Prostate gland (tissue), 2 donors: ENCODE data around the gene RNU1-2. TPM values are rescaled to one million over a fixed set of nuclear protein-coding genes. Genes with fewer than 3 reads are reported as not detected.
"Not testable (repeated sequence)": the region's sequence is repeated elsewhere in the genome, so short reads cannot be mapped to it uniquely, and the experiment has no call there.

Experiments used
- DNase-seq: peaks from one replicate; pipeline ENCODE4 v3.0.0-alpha.2; 2019; ENCODE audit warnings: low spot score
- H3K27ac ChIP-seq, 2 donors: fragments of 200-600 bp; sonication (generic); 2 replicates each; pipeline ENCODE4 v1.5.1; 2017 to 2019
- H3K27me3 ChIP-seq: fragments of 200-600 bp; sonication (generic); replicated peaks from 2 replicates; pipeline ENCODE4 v1.5.1; 2019; ENCODE audit not compliant: insufficient read depth
- H3K36me3 ChIP-seq, 2 donors: fragments of 200-600 bp; sonication (generic); 1 replicate in 1 of 2; 2 replicates in 1 of 2; pipeline versions ENCODE4 v1.5.1 to v1.8.1; 2017 to 2019
- H3K4me1 ChIP-seq: fragments of 200-600 bp; sonication (generic); replicated peaks from 2 replicates; pipeline ENCODE4 v1.5.1; 2019
- H3K4me3 ChIP-seq, 2 donors: fragments of 200-600 bp; sonication (generic); 2 replicates each; pipeline ENCODE4 v1.5.1; 2017 to 2019
- H3K9me3 ChIP-seq: fragments of 200-600 bp; sonication (generic); 2 replicates; pipeline ENCODE4 v1.5.1; 2017
- WGBS: methylation state at CpG from one replicate; pipeline ENCODE4 v1.1.5; 2018; 5-methylcytosine and 5-hydroxymethylcytosine counted together
- intact Hi-C: fragments of 100-400 bp; cut with DNase I; formaldehyde crosslinking; loops from one replicate; pipeline ENCODE4 v1.14.2; 2022
- total RNA-seq, 2 donors: library from RNA; depleted of rRNA; stranded (reverse); fragments of >200 nt; gene quantifications; one replicate each; pipeline ENCODE4 v1.1.0, GENCODE V29; 2016

RNU1-2 gene
- total RNA-seq = under 1 TPM; under 0.01 TPM

DNA sequence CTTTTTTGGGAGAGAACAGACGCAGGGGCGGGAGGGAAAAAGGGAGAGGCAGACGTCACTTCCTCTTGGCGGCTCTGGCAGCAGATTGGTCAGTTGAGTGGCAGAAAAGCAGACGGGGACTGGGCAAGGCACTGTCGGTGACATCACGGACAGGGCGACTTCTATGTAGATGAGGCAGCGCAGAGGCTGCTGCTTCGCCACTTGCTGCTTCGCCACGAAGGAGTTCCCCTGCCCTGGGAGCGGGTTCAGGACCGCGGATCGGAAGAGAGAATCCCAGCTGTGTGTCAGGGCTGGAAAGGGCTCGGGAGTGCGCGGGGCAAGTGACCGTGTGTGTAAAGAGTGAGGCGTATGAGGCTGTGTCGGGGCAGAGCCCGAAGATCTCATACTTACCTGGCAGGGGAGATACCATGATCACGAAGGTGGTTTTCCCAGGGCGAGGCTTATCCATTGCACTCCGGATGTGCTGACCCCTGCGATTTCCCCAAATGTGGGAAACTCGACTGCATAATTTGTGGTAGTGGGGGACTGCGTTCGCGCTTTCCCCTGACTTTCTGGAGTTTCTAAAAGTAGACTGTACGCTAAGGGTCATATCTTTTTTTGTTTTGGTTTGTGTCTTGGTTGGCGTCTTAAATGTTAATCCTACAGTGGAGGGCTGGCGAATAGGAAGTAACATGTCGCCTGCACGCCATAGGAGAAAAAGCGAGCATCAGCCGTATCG is at the start of gene RNU1-2:
Gene RNU1-2 (plus strand): TSS at position 383 of the 718 bp plus-strand sequence.
- DNase-seq = peak; percentile 87
- H3K4me3 ChIP-seq = peak within 1 kb of the TSS; percentile 3 to 17
- WGBS = 1% methylated on average over 25 of the region's 39 CpGs

DNA sequence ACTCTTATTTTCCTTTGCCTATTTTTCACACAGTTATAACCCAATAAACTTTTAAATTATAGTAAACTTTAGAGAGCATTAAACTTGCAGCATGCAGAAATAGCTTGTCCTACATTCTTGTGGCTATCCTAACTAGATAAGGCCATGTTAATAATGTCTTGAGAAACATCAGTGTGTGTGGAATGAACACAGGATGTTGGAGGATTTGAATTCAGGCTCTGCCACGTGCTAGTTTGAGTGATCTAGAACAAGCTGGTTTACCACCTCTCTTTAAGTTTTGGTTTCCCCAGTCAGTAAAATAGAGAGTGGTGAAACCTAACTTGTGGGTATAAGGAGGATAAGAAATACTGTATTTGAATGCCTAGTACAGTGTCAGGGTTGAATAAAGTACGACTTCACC is 39.6 kb upstream of the RNU1-2 start:
- H3K27me3 ChIP-seq, intact Hi-C loops, H3K4me1 ChIP-seq, H3K4me3 ChIP-seq, H3K36me3 ChIP-seq, H3K27ac ChIP-seq, H3K9me3 ChIP-seq, DNase-seq: not testable (repeated sequence)
- 83% methylated on average over 1 of the region's 2 CpGs for WGBS

More for the DNA sequence above, at the start of gene RNU1-2:
- H3K27ac ChIP-seq = peak within 1 kb of the TSS; percentile 82 to 91
- intact Hi-C loops, H3K36me3 ChIP-seq, H3K27me3 ChIP-seq, H3K4me1 ChIP-seq, H3K9me3 ChIP-seq: not testable (repeated sequence)

DNA sequence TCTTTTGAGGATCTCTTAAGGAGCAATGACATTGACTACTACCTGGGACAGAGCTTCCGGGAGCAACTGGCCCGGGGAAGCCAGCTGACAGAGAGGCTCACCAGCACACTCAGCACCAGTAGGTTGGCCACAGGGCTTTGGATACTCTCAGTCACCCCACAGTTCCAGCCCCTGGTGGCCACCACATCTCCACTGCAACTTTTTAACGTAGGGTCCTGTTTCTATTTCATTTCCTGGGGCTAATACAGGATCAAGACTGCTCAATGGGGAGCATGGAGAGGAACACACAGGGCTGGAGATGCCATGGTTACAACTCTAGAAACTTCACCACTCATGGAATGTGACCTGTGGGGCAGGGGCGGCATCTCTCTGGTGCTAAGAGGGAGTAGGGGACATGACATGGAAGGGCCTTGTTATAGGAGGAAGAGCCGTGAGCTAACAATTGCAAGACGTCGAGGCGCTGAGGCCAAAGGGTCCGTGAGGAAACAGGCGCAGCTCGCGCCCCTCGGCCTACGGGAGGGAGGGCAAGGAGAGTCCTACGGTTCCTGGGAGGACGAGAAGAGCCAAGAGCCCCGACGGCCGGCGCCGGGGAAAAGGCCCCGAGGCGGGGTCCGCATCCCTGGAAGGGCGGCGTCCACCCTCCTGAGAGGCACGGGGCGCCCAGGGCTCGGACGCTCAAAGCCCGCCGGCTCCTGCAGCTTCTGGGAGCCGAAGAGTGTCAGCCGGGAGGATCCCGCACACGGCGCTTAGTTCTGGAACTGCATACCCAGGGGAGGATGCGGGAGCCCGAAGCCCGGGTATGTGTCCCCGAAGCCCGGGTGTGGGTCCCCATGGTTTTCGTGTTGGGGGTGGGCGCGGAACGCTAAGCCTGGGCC is 36.4 kb upstream of the RNU1-2 start:
- H3K9me3 ChIP-seq, H3K27ac ChIP-seq, H3K36me3 ChIP-seq, H3K4me1 ChIP-seq, H3K27me3 ChIP-seq, DNase-seq, intact Hi-C loops, H3K4me3 ChIP-seq: not testable (repeated sequence)
- WGBS = 32% methylated on average over 29 of the region's 46 CpGs

- H3K27me3 ChIP-seq, DNase-seq, H3K4me3 ChIP-seq, H3K36me3 ChIP-seq, H3K27ac ChIP-seq, intact Hi-C loops, H3K4me1 ChIP-seq, H3K9me3 ChIP-seq: not testable (repeated sequence)
- 81% methylated on average over 9 of the region's 9 CpGs for WGBS
Observed at GRCh38 chr1:16860048-16860447, 35.7 kb upstream of the RNU1-2 start.

- intact Hi-C loops, H3K36me3 ChIP-seq, DNase-seq, H3K4me3 ChIP-seq, H3K4me1 ChIP-seq, H3K27ac ChIP-seq, H3K27me3 ChIP-seq, H3K9me3 ChIP-seq: not testable (repeated sequence)
- WGBS = 38% methylated on average over 11 of the region's 16 CpGs
Observed at GRCh38 chr1:16861832-16862245, 33.9 kb upstream of the RNU1-2 start.

- H3K27ac ChIP-seq, intact Hi-C loops, H3K4me3 ChIP-seq, H3K36me3 ChIP-seq, DNase-seq, H3K27me3 ChIP-seq, H3K9me3 ChIP-seq, H3K4me1 ChIP-seq: not testable (repeated sequence)
- WGBS = 95% methylated on average over 25 of the region's 25 CpGs
Observed at GRCh38 chr1:16862415-16862814, 33.4 kb upstream of the RNU1-2 start.

DNA sequence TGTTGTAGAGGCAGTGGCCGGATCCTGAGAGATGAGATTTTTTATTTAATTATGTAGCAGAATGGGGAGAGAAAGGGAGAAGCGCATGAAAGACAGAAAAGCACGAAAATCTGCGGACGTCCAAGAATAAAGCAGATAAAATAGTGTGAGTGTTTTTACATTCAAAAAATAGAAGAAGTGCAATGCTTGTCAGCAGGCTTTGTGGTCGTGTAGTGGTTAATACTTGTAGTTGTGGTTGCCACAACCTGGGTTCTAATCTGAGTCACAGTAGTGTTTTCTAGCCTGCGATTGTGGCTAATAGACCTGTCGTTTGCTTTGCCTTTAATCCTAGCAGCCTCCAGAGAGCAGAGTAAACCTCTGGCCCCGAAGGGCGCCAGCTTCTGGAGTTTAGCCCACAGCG is 32.8 kb upstream of the RNU1-2 start:
- intact Hi-C loops, H3K36me3 ChIP-seq, H3K27ac ChIP-seq, H3K27me3 ChIP-seq, H3K4me1 ChIP-seq, H3K9me3 ChIP-seq, H3K4me3 ChIP-seq, DNase-seq: not testable (repeated sequence)
- WGBS = 84% methylated on average over 6 of the region's 11 CpGs

DNA sequence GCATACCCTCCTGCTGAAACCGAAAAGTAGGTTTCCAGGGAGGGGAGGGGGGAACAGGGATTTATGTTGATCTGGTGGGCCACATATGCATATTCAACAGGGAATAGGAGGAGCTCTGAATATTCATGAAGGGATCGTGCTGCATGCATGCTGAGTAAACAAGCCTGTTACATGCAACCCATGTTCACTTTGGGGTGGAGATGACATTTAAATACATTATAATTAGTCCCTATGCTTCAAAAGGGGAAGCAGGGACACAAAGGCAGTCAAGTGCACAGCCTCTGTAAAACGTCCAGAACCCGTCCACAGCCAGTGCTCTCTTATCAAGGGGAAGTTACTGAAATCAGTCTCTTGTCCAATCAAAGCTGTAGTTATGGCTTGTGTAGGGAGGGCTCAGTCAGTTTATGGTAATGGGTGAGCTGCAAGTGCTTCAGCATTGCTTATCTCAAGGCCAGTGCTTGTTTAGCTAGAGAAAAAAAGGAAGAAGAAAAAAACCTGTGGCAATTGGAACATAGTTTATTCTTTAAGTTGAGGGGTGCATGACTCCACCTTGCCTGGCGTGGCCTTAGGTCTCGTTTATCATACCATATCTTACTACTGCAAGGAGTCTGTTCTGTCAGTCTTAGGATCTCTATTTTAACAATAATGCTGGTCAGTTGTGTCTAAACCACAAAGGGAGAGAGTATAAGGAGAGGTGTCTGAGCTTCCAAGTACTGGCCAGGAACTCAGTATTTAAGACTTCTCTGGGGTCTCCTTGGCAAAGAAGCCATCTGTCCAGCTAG is 28.7 kb upstream of the RNU1-2 start:
- intact Hi-C loops, H3K9me3 ChIP-seq, H3K36me3 ChIP-seq, DNase-seq, H3K4me1 ChIP-seq, H3K4me3 ChIP-seq, H3K27me3 ChIP-seq, H3K27ac ChIP-seq: not testable (repeated sequence)
- 45% methylated on average over 4 of the region's 6 CpGs for WGBS

DNA sequence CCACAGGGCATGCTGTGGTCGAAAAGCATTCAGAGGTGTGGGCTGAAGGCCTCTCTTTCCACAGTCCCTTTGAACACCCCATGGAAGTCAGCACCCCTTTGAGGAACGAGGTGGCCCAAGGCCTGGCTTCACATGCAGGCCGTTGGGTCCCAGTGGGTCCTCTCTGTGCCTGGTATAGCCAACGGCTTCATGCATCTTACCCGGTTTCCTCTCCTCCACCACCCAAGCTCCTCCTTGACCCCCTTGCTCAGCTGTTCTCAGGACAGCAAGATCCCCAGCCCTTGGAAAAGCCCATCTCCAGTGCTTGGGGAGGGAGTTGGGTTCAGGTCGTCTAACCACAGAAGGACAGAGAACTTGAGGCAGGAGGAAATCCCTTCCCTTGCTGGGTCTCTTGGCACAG is 27.0 kb upstream of the RNU1-2 start:
- H3K4me1 ChIP-seq, H3K4me3 ChIP-seq, H3K9me3 ChIP-seq, DNase-seq, H3K27ac ChIP-seq, intact Hi-C loops, H3K27me3 ChIP-seq, H3K36me3 ChIP-seq: not testable (repeated sequence)
- whole genome bisulfite sequencing = 90% methylated on average over 5 of the region's 6 CpGs

- H3K27me3 ChIP-seq, intact Hi-C loops, H3K9me3 ChIP-seq, H3K4me1 ChIP-seq, DNase-seq, H3K36me3 ChIP-seq, H3K4me3 ChIP-seq, H3K27ac ChIP-seq: not testable (repeated sequence)
- 75% methylated on average over 6 of the region's 7 CpGs for WGBS
Observed at GRCh38 chr1:16869996-16870395, 25.8 kb upstream of the RNU1-2 start.

DNA sequence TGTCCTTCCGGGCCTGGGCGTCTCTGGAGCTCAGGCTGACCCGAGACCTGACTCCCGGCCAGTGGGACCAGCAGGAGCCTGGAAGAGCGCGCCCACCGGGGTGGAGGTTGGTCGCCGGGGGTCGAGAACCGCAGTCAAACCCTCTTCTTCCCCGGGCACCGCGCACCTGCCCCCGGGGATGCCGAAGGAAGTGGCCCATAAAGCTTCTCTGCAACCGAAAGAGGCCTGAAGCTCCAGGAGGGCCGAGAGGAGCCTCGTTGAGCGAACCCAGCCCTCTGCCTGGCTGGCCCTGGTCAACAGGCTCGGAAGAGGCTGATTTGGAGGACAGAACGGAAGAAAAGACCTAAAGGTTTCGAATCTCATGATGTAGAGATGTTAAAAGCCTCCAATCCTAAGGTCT is 24.6 kb upstream of the RNU1-2 start:
- WGBS = 84% methylated on average over 23 of the region's 23 CpGs
- H3K36me3 ChIP-seq, intact Hi-C loops, H3K4me1 ChIP-seq, H3K27me3 ChIP-seq, DNase-seq, H3K27ac ChIP-seq, H3K9me3 ChIP-seq, H3K4me3 ChIP-seq: not testable (repeated sequence)
